ENCODE data around the gene LRRC3.

GRCh38 chr21:44416193-44416592 is 39.1 kb upstream of the LRRC3 start:
- no peak for TF ChIP-seq EGR1 (IDR thresholded peaks at IDR 0.05)
- no peak for TF ChIP-seq REST (IDR thresholded peaks at IDR 0.05; ENCODE audit: low read depth)
- TF ChIP-seq CEBPB (IDR thresholded peaks at IDR 0.05): no peak
- TF ChIP-seq TAF1 (IDR thresholded peaks at IDR 0.05; ENCODE audit: low read depth): no peak
- no peak for TF ChIP-seq EP300 (IDR thresholded peaks at IDR 0.05; ENCODE audit: borderline replicate concordance)
- TF ChIP-seq CREB1 (IDR thresholded peaks at IDR 0.05; ENCODE audit: low read depth): no peak
- no peak for TF ChIP-seq NFIC (IDR thresholded peaks at IDR 0.05)
- TF ChIP-seq TCF12 (IDR thresholded peaks at IDR 0.05; ENCODE audit: low read depth): no peak
- no peak for TF ChIP-seq MAX (IDR thresholded peaks at IDR 0.05)
- no peak for TF ChIP-seq YY1 (IDR thresholded peaks at IDR 0.05; ENCODE audit: low read depth)
